ENCODE results near the gene EPAS1.

DNA sequence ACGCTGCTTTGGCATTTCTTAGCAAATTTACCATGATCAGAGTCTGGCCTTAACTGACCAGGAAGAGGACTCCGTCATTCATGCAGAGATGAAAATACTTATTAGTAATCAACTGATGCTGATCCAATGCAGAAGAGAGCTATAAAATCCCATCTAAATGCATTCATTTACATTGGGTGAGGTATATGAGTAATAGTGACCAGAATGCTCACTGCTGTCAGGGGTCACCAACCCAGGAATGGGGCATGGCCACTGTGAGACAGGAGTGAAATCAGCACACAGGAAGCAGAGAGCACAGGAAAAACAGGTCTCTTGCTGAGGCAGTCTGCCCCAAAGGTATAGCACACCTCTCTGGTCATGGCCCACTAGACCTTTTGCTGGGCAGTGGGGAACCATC lies 114.0 kb downstream of the EPAS1 start:
- TF ChIP-seq, protein P1, sequence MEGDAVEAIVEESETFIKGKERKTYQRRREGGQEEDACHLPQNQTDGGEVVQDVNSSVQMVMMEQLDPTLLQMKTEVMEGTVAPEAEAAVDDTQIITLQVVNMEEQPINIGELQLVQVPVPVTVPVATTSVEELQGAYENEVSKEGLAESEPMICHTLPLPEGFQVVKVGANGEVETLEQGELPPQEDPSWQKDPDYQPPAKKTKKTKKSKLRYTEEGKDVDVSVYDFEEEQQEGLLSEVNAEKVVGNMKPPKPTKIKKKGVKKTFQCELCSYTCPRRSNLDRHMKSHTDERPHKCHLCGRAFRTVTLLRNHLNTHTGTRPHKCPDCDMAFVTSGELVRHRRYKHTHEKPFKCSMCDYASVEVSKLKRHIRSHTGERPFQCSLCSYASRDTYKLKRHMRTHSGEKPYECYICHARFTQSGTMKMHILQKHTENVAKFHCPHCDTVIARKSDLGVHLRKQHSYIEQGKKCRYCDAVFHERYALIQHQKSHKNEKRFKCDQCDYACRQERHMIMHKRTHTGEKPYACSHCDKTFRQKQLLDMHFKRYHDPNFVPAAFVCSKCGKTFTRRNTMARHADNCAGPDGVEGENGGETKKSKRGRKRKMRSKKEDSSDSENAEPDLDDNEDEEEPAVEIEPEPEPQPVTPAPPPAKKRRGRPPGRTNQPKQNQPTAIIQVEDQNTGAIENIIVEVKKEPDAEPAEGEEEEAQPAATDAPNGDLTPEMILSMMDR (IDR thresholded peaks at IDR 0.05): no peak
- no peak for TF ChIP-seq NRF1 (IDR thresholded peaks at IDR 0.05; ENCODE audit: low read depth, low read length)
- TF ChIP-seq POLR2AphosphoS5 (IDR thresholded peaks at IDR 0.05; ENCODE audit: low read depth, low read length): no peak
- TF ChIP-seq MAX (IDR thresholded peaks at IDR 0.05; ENCODE audit: low read depth): no peak
- no peak for TF ChIP-seq REST (IDR thresholded peaks at IDR 0.05; ENCODE audit: low read depth, low read length)
- no peak for TF ChIP-seq FOXJ3 (CRISPR knock-in tag; IDR thresholded peaks at IDR 0.05)
- no peak for TF ChIP-seq FOXM1 (IDR thresholded peaks at IDR 0.05; ENCODE audit: low read depth)
- no peak for TF ChIP-seq GATA2 (CRISPR knock-in tag; IDR thresholded peaks at IDR 0.05)
